ENCODE measurements around the gene ZFP36.
"Not testable (repeated sequence)": the region's sequence is repeated elsewhere in the genome, so short reads cannot be mapped to it uniquely, and the experiment has no call there.

ZFP36 gene

GRCh38 chr19:39445196-39446111 is 38.8 kb downstream of the ZFP36 start, which contains the start of gene SUPT5H:
TSS of gene SUPT5H (plus strand) at chr19:39445582. CDS start at chr19:39445891, 309 bp downstream.
- DNase-seq (ENCODE audit: low read depth) = peak; percentile 96

DNA sequence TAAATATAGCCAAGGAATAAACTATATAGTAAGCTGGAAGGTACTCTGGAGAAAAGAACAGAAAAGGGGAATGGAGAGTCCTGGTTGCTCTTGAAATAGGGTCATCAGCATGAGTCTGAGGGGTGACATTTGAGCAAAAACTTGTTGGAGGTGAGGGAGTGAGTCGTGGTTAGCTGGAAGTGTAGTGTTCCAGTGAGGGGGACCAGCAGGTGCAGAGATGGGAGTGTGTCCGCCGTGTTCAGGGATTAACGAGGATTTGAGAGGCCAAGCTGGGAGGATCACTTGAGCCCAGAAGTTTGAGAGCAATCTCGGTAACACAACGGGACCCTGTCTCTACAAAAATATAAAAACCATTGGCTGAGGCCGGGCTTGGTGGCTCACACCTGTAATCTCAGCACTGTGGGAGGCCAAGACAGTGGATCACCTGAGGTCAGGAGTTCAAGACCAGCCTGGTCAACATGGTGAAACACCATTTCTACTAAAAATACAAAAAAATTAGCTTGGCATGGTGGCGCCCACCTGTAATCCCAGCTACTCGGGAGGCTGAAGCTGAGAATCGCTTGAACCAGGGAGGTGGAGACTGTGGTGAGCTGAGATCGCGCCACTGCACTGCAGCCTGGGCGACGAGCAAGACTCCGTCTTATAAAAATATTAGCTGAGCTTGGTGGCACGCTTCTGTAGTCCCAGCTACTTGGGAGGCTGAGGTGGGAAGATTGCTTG is 39.9 kb downstream of the ZFP36 start:
- DNase-seq (ENCODE audit: low read depth) = no peak

DNA sequence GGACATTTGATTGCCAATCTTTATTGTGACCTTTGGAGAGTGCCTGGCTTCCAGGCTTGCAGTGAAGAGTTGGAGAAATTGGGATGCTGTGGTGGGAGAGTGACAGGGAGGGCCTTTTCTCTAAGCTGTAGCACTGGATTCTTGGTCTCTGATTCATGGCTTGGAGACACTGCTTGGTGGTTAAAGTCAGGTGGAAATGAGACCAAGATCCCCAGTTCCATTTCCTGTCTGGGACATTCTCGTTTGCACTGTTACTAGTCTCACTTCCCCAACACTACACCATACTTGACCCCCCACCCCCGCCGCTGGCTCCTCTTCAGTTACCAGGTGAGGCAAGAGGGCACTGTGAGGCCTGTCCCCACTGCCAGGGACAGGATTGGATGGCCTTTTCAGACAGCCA is 41.6 kb downstream of the ZFP36 start:
- DNase-seq (ENCODE audit: low read depth) = no peak

GRCh38 chr19:39449116-39449797 is 42.6 kb downstream of the ZFP36 start:
- DNase-seq (ENCODE audit: low read depth) = no peak

DNA sequence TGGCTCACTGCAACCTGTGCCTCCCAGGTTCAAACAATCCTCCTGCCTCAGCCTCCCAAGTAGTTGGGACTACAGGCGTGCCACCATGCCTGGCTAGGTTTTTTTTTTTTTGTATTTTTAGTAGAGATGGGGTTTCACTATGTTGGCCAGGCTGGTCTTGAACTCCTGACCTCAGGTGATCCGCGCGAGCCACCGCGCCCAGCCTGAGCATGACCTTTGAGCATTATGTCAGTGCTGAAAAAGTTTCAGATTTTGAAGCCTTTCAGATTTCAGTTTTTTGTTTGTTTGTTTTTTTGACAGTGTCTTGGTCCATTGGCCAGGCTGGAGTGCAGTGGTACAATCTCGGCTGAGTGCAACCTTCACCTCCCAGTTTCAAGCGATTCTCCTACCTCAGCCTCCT is 44.6 kb downstream of the ZFP36 start:
- DNase-seq (ENCODE audit: low read depth) = not testable (repeated sequence)

Data from fibroblast of the conjunctiva (primary cell).